GM18511 (cell line): ENCODE data around the gene GRM8.
A peak's percentile ranks its signal among the peaks of the same experiment; 100 is the strongest.
"Not testable (repeated sequence)": the region's sequence is repeated elsewhere in the genome, so short reads cannot be mapped to it uniquely, and the experiment has no call there.

Experiments
- ATAC-seq: cut with Tn5 transposase; IDR thresholded peaks from one replicate; pipeline ENCODE4 v1.9.1; 2021; ENCODE audit warnings: mild to moderate bottlenecking, moderate library complexity; ENCODE audit not compliant: unreplicated experiment

GRM8 gene

GRCh38 chr7:126839624-126840023 lies 413.1 kb downstream of the GRM8 start:
- no peak for ATAC-seq

- ATAC-seq = no peak
Measured at GRCh38 chr7:126838194-126838593, 414.5 kb downstream of the GRM8 start.

- not testable (repeated sequence) for ATAC-seq
Measured at GRCh38 chr7:126831241-126831640, 421.5 kb downstream of the GRM8 start.

- no peak for ATAC-seq
Measured at GRCh38 chr7:126820925-126821324, 431.8 kb downstream of the GRM8 start.

GRCh38 chr7:126819197-126819484 lies 433.6 kb downstream of the GRM8 start:
- no peak for ATAC-seq

GRCh38 chr7:126818393-126819196 lies 434.1 kb downstream of the GRM8 start:
- no peak for ATAC-seq

GRCh38 chr7:126809188-126809587 lies 443.6 kb downstream of the GRM8 start:
- no peak for ATAC-seq

GRCh38 chr7:126806614-126807013 lies 446.1 kb downstream of the GRM8 start:
- no peak for ATAC-seq

GRCh38 chr7:126805351-126805750 lies 447.4 kb downstream of the GRM8 start:
- no peak for ATAC-seq

GRCh38 chr7:126804604-126805003 lies 448.1 kb downstream of the GRM8 start:
- ATAC-seq = peak; percentile 90

- ATAC-seq = no peak
Measured at GRCh38 chr7:126803990-126804389, 448.8 kb downstream of the GRM8 start.

GRCh38 chr7:126803060-126803665 lies 449.6 kb downstream of the GRM8 start:
- ATAC-seq = peak; percentile 74

GRCh38 chr7:126801733-126802132 lies 451.0 kb downstream of the GRM8 start:
- no peak for ATAC-seq

- no peak for ATAC-seq
Measured at GRCh38 chr7:126799541-126799940, 453.2 kb downstream of the GRM8 start.

GRCh38 chr7:126792521-126792920 lies 460.2 kb downstream of the GRM8 start:
- ATAC-seq = no peak

GRCh38 chr7:126791306-126791705 lies 461.4 kb downstream of the GRM8 start:
- no peak for ATAC-seq

- no peak for ATAC-seq
Measured at GRCh38 chr7:126790763-126791162, 462.0 kb downstream of the GRM8 start.

- no peak for ATAC-seq
Measured at GRCh38 chr7:126783613-126784012, 469.1 kb downstream of the GRM8 start.

- ATAC-seq = peak; percentile 96
Measured at GRCh38 chr7:126780993-126781392, 471.7 kb downstream of the GRM8 start.

- no peak for ATAC-seq
Measured at GRCh38 chr7:126778101-126778500, 474.6 kb downstream of the GRM8 start.

GRCh38 chr7:126776498-126776897 lies 476.2 kb downstream of the GRM8 start:
- ATAC-seq = no peak

GRCh38 chr7:126774077-126774476 lies 478.7 kb downstream of the GRM8 start:
- no peak for ATAC-seq

GRCh38 chr7:126768836-126769235 lies 483.9 kb downstream of the GRM8 start:
- peak; percentile 76 for ATAC-seq
